Measurements from ENCODE around the gene ORC4. TPM values are rescaled to one million over a fixed set of nuclear protein-coding genes. Genes with fewer than 3 reads are reported as not detected.
A peak's percentile ranks its signal among the peaks of the same experiment; 100 is the strongest.

Gene ORC4
- polyA plus RNA-seq, 1 donor (not counting 4 experiments of a cell fraction or from before 2014, with no cell fraction given) = 62.4 TPM

DNA sequence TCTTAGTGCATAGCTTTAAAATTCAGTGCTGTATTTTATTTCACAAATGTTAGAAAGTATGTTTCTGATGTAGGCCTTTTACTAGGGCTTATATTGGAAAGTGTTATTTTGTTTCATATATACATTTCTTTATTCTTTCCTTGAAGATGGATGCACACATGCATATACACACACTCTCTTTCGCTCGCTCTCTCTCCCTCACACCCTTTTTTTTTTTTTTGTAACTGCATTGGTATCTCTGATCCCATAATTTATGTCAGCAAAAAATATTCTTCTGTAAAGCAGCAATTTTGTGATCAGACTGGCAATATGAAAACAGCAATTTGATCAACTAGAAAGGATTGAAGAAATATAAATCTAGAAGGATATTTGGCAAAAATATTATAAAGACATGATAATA is 2.3 kb upstream of the ORC4 start:
- Histone ChIP-seq H3K9ac (ENCODE audit: control insufficient read depth, extremely low read depth, insufficient read depth, low read length) (no peak overlapping the region), H3K27me3 (ENCODE audit: control insufficient read depth, extremely low read depth, insufficient read depth, low read length) (no peaks in the 10 kb centered on the region), H3K4me1 (ENCODE audit: control insufficient read depth, extremely low read depth, insufficient read depth, low read length) (peaks cover 6% of the 10 kb centered on the region), H2AFZ (ENCODE audit: control insufficient read depth, low read length) (no peak overlapping the region), H3K27ac (ENCODE audit: control insufficient read depth, insufficient read depth, low read length) (no peak overlapping the region), H3K36me3 (ENCODE audit: control insufficient read depth in 2 of 2, extremely low read depth in 1 of 2, insufficient read depth in 2 of 2, low read length in 2 of 2) (no peaks in the 10 kb centered on the region), H4K20me1 (ENCODE audit: control insufficient read depth, extremely low read depth, insufficient read depth, low read length) (no peaks in the 10 kb centered on the region), H3K79me2 (ENCODE audit: control insufficient read depth, insufficient read depth, low read length) (peaks cover 68% of the 10 kb centered on the region), H3K9me3 (ENCODE audit: control insufficient read depth, low read depth, low read length) (no peaks in the 10 kb centered on the region), H3K4me2 (ENCODE audit: control insufficient read depth, extremely low read depth, insufficient read depth, low read depth, low read length) (peak overlapping the region; percentile 66), H3K9me1 (ENCODE audit: control insufficient read depth, extremely low read depth, insufficient read depth, low read length) (no peaks in the 10 kb centered on the region), H3K4me3 (ENCODE audit: control insufficient read depth in 2 of 3, extremely low read depth in 1 of 3, insufficient read depth in 2 of 3, low read depth in 1 of 3, low read length in 3 of 3) (peak overlapping the region in 2 of 3 experiments; percentile 61 to 86)
- TF ChIP-seq, protein P1, sequence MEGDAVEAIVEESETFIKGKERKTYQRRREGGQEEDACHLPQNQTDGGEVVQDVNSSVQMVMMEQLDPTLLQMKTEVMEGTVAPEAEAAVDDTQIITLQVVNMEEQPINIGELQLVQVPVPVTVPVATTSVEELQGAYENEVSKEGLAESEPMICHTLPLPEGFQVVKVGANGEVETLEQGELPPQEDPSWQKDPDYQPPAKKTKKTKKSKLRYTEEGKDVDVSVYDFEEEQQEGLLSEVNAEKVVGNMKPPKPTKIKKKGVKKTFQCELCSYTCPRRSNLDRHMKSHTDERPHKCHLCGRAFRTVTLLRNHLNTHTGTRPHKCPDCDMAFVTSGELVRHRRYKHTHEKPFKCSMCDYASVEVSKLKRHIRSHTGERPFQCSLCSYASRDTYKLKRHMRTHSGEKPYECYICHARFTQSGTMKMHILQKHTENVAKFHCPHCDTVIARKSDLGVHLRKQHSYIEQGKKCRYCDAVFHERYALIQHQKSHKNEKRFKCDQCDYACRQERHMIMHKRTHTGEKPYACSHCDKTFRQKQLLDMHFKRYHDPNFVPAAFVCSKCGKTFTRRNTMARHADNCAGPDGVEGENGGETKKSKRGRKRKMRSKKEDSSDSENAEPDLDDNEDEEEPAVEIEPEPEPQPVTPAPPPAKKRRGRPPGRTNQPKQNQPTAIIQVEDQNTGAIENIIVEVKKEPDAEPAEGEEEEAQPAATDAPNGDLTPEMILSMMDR (optimal IDR thresholded peaks at IDR 0.05 in 1 of 3, IDR thresholded peaks at IDR 0.05 in 1 of 3, conservative IDR thresholded peaks at IDR 0.05 in 1 of 3; ENCODE audit: extremely low read depth in 1 of 3, insufficient read depth in 2 of 3, low read length in 3 of 3) = no peak
- DNase-seq (ENCODE audit: low read depth, low spot score) (no peak), FAIRE-seq (no peak)
- dilution Hi-C loops (cut with MboI; ENCODE audit: extremely low pct_ligation_motif_present, low sequenced_read_pairs) = no loop called here

DNA sequence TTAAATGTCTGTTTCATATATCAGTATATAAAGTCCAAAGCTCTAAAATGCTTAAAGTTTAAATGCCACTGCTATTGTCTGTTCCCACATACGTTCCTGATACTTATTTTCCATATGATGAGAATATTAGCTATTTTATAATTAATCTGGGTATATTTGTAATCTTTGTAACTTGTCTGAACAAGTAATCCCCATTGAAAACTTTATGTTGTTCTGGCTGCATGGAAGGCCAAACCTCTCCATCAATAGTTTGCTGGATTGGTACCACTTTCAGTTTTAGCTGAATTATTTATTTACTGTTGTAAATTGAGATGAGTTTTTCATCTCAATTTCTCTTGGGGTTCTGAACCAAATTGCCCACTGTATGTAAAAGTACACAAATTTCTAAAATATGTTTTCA is 1.8 kb upstream of the ORC4 start:
- no peaks in the 10 kb centered on the region for H3K36me3 ChIP-seq (ENCODE audit: control insufficient read depth in 2 of 2, extremely low read depth in 1 of 2, insufficient read depth in 2 of 2, low read length in 2 of 2)
- DNase-seq (ENCODE audit: low read depth, low spot score) = no peak
- TF ChIP-seq, protein P1 (optimal IDR thresholded peaks at IDR 0.05 in 1 of 3, IDR thresholded peaks at IDR 0.05 in 1 of 3, conservative IDR thresholded peaks at IDR 0.05 in 1 of 3; ENCODE audit: extremely low read depth in 1 of 3, insufficient read depth in 2 of 3, low read length in 3 of 3) = no peak
- H3K79me2 ChIP-seq (ENCODE audit: control insufficient read depth, insufficient read depth, low read length) = peaks cover 72% of the 10 kb centered on the region
- peaks cover 6% of the 10 kb centered on the region for H3K4me1 ChIP-seq (ENCODE audit: control insufficient read depth, extremely low read depth, insufficient read depth, low read length)
- H3K27me3 ChIP-seq (ENCODE audit: control insufficient read depth, extremely low read depth, insufficient read depth, low read length) = no peaks in the 10 kb centered on the region
- H3K9me1 ChIP-seq (ENCODE audit: control insufficient read depth, extremely low read depth, insufficient read depth, low read length) = no peaks in the 10 kb centered on the region
- H3K27ac ChIP-seq (ENCODE audit: control insufficient read depth, insufficient read depth, low read length) = peak overlapping the region; percentile 88
- no peak overlapping the region for H2AFZ ChIP-seq (ENCODE audit: control insufficient read depth, low read length)
- peak overlapping the region; percentile 88 for H3K9ac ChIP-seq (ENCODE audit: control insufficient read depth, extremely low read depth, insufficient read depth, low read length)
- dilution Hi-C loops (cut with MboI; ENCODE audit: extremely low pct_ligation_motif_present, low sequenced_read_pairs) = no loop called here
- FAIRE-seq = no peak
- H3K4me3 ChIP-seq (ENCODE audit: control insufficient read depth in 2 of 3, extremely low read depth in 1 of 3, insufficient read depth in 2 of 3, low read depth in 1 of 3, low read length in 3 of 3) = peak overlapping the region; percentile 61 to 86 (median 72)
- no peaks in the 10 kb centered on the region for H4K20me1 ChIP-seq (ENCODE audit: control insufficient read depth, extremely low read depth, insufficient read depth, low read length)
- H3K4me2 ChIP-seq (ENCODE audit: control insufficient read depth, extremely low read depth, insufficient read depth, low read depth, low read length) = peak overlapping the region; percentile 66
- H3K9me3 ChIP-seq (ENCODE audit: control insufficient read depth, low read depth, low read length) = no peaks in the 10 kb centered on the region

All from keratinocyte (primary cell).